Fibroblast of pulmonary artery (primary cell): ENCODE measurements around the gene VRK1.
A peak's percentile ranks its signal among the peaks of the same experiment; 100 is the strongest.

Experiments
- DNase-seq: peaks from one replicate; pipeline ENCODE4 v3.0.0-alpha.2; 2010; ENCODE audit warnings: low read depth
- H3K4me3 ChIP-seq: replicated peaks from 2 replicates; pipeline ENCODE4 v1.5.1; 2011; ENCODE audit warnings: low read depth, mild to moderate bottlenecking, control low read depth, low read length, moderate library complexity
- CTCF ChIP-seq: IDR thresholded peaks from 2 replicates; pipeline ENCODE4 v1.5.1; 2011; ENCODE audit warnings: mild to moderate bottlenecking, control low read depth, low read length, inconsistent platforms; ENCODE audit errors: missing control alignments

Gene VRK1

GRCh38 chr14:96905825-96906224, 108.6 kb downstream of the VRK1 start:
- H3K4me3 ChIP-seq = no peak overlapping the region
- TF ChIP-seq CTCF = no peak
- DNase-seq = peak; percentile 23

GRCh38 chr14:96906434-96906833, 109.3 kb downstream of the VRK1 start:
- H3K4me3 ChIP-seq = no peak overlapping the region
- DNase-seq = no peak
- TF ChIP-seq CTCF = no peak

- no peak for DNase-seq
- no peak overlapping the region for H3K4me3 ChIP-seq
- no peak for TF ChIP-seq CTCF
Measured at GRCh38 chr14:96909841-96910364, 112.7 kb downstream of the VRK1 start.

- no peak overlapping the region for H3K4me3 ChIP-seq
- no peak for TF ChIP-seq CTCF
- no peak for DNase-seq
Measured at GRCh38 chr14:96911499-96912149, 114.4 kb downstream of the VRK1 start.

- no peak overlapping the region for H3K4me3 ChIP-seq
- no peak for TF ChIP-seq CTCF
- DNase-seq = peak; percentile 3
Measured at GRCh38 chr14:96914571-96915128, 117.5 kb downstream of the VRK1 start.

GRCh38 chr14:96915478-96915877, 118.3 kb downstream of the VRK1 start:
- TF ChIP-seq CTCF = no peak
- DNase-seq = no peak
- no peak overlapping the region for H3K4me3 ChIP-seq

GRCh38 chr14:96916751-96917150, 119.6 kb downstream of the VRK1 start:
- H3K4me3 ChIP-seq = no peak overlapping the region
- TF ChIP-seq CTCF = no peak
- DNase-seq = no peak
